CD4-positive, alpha-beta T cell treated with Interleukin-6 for 4 hours (primary cell): ENCODE measurements around the gene URI1.
"Not testable (repeated sequence)": the region's sequence is repeated elsewhere in the genome, so short reads cannot be mapped to it uniquely, and the experiment has no call there.

ENCODE experiments used
- DNase-seq: peaks from one replicate; pipeline ENCODE4 v3.0.0-alpha.2; 2020; ENCODE audit warnings: mixed read lengths

URI1 gene

DNA sequence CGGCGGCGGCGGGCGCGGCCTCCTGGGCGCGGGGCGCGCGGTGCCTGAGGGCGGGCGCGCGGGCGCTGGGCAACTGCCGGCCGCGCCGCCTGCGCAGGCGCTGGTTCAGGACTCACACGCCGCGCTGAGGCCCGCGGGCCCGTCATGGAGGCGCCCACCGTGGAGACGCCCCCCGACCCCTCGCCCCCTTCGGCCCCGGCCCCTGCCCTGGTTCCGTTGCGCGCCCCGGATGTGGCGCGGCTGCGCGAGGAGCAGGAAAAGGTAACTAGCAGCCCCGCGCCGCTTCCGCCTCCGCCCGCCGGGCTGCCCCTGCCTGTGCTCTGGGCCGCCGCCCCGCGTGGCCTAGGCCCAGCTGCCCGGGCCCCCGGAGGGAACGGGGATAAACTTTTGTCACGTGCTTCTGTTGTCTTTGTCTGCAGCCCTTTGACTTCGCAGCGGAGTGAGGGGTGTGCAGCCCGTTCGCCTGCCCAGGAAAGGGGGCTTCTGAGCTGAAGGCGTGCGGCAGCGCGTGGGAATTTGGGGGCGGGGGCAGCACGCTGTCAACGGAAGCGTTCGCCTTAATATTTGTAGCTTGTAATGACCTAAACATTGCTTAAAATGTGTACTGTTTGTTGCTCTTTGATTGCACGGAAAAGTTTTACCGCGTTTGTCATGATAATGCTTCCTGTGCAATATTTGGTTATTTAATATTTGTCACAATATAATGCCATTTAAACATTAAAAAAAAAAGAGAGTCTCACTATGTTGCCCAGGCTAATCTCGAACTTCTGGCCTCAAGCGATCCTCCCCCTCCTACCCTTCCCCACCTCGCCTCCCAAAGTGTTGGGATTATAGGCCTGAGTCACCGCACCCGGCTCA lies 594 bp downstream of the URI1 start:
- DNase-seq = peak; percentile 82

DNA sequence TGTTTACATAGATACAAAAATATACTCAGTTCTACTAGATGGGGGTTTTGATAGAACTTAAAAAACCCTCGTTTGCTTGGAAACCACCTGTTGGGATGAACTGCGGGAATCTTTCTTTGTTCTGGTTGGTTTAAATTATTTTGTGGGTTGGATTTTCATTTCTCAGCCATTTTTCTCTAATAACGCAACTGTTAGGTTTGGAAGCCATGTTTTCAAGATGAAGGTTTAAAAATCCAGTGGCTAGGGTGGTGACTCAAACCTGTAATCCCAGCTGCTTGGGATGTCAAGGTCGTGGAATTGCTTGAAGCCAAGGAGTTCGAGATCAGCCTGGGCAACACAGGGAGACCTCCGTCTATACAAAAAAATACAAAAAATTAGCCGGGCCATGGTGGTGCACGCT lies 1.6 kb downstream of the URI1 start:
- no peak for DNase-seq

DNA sequence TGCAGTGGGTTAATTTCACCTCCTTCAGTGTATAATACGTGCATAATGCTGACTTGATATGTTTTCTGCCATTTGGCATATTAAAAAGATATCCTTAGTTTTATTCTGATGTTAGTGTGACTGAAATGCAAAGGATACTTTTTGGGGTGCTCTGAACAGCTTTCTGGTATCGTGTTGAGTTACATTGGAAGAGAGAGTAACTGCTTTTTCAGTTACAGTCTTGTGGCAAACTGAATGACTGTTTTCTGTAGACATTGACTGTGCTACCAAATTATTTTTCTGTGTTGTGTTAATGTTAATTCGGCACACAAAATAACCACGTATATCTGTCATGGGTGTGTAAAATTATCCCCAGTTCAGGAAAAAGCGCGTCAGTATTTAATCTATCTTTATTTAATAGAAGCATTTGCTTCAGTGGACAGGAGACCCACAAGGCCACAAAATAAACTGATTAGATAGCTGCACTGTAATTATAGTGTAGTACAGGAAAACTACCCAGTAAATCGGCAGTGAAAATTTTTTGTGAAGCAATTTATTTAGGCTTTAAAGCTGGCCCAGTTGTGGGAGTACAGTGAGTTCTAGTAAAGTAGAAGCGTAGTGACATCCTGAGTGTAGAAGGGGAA lies 2.5 kb downstream of the URI1 start:
- DNase-seq = no peak

DNA sequence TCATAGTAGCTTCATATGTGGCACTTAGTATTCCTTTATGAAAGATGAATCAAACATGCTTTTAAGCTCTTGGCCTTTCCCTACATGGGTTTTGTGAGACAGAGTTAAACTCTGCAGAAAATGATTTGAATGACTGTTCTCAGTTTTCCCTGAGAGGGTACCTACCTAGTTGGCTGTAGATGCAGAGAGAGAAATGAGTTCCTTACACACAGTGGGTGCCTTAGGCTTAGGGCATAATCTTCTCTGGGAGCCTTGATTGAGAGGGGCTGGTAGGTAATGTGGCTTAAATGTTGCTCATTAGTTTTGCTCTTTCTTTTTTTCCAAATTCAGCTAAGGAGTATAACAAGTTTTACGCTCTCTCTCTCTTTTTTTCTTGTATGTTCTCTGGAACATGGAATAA lies 3.0 kb downstream of the URI1 start:
- DNase-seq = no peak

DNA sequence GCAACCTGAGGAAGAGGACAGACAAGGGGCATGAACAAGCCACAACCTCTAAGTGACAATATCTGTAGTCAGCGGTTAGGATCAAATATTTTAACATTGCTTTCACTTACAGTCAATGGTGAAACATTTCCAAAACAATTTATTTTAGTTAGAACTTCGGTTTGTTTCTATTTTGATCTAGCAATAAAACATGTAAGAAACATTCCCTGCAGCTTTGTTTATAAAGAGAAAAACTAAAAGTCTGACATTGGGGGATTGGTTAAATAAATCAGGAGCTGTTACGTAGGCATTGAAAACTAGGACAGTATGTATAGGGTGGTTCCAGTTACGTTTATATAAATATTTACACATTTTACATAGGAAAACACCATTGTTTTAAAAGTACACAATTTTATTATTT lies 3.4 kb downstream of the URI1 start:
- DNase-seq = no peak

DNA sequence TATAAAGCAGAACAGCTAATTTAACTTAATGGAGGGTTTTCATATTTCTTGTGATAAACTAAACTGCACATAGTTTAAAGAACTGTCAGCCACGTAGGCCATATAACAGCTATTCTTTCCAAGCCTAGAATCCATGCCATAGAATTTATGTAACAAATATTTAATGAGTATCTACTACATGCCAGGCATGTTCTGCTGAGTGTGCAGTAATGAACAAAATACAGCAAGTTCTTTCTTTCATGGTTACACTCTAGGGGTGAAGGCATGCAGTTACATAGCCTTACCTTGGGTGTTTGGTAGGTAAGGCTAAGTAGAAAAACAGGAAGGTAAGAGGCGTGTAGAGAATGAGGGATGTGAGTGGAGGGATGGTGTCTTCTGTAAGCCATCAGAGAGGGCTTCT lies 4.6 kb downstream of the URI1 start:
- DNase-seq = no peak

DNA sequence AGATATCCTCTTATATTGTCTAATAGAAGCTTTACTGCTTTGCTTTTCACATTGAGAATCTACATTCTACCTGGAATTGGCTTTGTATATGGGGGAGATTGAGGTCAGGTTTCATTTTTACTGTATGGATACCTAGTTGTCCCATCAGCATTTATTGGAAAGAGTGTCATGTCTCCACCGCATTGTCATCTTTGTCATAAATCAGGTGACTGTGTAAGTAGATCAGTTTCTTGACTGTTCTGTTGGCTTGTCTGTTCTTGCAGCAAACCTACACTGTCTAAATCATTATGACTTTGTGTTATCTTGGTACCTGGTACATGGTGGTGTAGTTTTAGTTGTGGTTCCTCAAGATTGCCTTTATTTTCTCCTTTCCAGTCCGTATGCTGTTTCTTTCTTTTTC lies 5.8 kb downstream of the URI1 start:
- DNase-seq = no peak

DNA sequence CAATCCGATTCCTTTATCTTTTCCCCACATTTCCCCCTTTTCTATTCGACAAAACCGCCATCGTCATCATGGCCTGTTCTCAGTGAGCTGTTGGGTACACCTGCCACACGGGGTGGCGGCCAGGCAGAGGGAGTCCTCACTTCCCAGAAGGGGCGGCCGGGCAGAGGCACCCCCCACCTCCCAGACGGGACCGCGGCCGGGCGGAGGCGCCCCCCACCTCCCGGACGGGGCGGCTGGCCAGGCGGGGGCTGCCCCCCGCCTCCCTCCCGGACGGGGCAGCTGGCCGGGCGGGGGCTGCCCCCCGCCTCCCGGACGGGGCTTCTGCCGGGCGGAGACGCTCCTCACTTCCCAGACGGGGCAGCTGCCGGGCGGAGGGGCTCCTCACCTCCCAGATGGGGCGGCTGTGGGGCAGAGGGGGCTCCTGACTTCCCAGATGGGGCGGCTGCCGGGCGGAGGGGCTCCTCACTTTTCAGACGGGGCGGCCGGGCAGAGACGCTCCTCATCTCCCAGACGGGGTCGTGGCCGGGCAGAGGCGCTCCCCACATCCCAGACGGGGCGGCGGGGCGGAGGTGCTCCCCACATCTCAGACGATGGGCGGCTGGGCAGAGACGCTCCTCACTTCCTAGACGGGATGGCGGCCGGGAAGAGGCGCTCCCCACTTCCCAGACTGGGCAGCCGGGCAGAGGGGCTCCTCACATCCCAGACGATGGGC lies 6.9 kb downstream of the URI1 start:
- DNase-seq = not testable (repeated sequence)

DNA sequence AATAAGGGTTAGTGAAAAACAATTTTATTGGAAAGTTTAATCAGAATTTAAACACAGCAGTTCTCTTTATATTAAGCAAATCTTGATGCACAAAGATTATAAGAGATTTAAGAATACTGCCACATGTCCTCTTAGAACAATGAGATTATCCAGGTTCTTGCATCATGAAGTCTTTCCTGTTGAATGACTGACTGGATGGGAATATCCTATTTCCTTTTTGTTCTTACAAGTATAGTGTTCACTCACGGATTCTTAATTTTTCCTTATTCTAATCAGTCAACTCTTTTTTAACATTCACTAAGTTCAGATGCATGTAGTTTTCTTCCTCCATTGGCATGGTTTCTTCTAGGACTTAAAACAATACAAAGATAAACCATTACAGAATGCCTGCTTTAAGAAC lies 10.1 kb downstream of the URI1 start:
- DNase-seq = no peak

DNA sequence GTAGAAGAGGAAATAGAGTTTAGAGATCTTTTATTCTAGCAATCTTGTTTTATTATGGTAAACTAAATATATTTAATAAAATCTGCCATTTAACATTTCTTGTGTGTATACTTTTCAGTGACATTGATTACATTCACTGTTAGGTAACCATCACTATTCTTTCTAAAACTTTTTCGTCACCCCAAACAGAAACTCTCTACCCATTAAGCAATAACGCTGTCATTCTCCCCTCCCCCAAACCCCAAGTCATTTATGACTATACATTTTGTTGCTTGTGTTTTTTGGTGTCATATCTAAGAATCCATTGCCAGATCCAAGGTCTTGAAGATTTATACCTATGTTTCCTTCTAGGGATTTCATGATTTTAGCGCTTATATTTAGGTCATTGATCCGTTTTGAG lies 10.6 kb downstream of the URI1 start:
- no peak for DNase-seq

DNA sequence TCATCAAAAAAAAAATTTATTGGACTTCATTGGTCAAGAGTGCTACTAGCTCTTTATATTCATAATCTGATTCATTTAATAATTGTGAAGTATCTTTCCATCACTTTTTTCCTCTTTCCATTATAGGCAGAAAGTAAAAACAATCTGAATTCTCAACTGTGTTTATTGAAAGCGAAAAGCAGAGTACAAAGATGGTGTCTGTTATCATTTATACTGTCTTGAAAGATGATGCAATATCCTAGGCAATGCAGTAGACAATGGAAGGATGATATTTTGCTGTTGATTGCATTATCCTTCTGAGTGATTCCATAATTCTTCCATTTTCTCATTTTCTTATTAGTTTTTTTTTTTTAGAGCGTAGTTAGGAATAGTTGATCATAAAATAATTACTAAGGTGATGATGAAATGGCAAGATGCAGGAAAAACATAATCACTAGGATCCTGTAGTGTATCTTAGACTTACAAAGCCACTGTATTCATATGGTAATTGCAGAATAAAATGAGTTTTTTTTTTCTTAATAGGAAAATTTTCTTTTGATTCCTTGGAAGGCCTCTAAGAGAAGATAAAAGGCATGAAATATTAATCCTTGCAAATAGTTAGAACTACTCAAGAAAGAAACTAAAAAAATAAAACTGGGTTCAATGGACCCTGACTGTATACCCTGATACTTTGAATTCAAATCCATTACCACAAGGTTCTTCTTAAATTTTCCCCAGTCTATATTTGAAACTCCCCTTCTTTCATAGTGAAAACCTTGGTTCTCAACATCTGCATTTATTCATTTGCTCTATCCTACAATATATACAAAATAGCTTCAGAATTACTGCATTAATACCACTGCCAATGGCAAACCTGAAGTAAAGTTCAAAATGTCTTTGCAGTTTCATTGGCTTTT lies 11.6 kb downstream of the URI1 start:
- no peak for DNase-seq

DNA sequence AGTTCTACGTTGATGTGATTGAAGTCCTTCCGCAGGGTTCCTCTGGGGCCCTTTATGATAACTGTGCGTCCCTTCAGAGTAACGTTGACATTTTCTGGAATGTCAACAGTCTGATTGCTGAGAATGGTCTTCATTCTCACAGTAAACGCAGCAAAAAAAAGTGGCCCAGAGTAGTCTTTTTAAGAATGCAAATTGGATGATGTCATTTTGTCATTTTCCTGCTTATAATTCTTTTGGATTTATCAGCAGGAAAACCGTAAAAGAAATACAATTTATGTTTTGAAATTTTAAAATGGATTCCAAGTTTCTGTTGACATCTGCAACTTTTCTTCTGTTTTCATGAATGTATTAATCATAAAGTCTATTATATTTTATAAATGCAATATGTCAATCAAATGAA lies 14.8 kb downstream of the URI1 start:
- no peak for DNase-seq

DNA sequence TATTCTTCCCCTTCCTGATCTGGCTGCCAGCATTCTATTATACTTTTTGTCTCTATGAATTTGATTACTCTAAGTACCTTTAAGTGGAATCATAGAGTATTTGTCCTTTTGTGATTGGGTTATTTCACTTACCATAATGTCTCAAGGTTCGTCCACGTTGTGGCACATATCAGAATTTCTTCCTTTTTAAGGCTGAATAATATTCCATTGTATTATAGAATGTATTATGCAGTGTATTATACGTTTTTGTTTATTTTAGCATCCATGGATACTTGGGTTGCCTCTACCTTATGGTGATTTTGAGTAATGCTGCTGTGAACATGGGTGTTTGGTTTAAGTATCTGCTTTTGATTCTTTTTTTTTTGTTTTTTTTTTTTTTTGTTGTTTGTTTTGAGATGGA lies 19.3 kb downstream of the URI1 start:
- DNase-seq = no peak

DNA sequence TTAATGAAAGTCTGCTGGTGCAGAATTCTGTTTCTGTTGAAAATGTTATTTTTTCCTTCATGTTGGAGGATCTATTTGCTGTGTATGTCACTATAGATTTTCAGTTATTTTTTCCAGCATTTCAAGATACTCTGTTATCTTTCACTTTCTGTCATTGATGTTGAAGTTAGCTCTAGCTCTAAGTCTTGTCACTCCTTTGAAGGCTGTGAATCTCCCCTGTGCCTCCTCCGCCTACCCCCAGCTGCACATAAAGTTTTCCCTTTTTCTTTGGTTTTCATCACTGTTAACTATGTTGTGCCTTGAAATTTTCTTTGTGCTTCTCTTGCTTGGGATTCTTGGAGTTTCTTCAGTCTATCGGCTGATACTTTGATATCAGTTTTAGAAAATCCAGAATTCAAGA lies 20.8 kb downstream of the URI1 start:
- no peak for DNase-seq

DNA sequence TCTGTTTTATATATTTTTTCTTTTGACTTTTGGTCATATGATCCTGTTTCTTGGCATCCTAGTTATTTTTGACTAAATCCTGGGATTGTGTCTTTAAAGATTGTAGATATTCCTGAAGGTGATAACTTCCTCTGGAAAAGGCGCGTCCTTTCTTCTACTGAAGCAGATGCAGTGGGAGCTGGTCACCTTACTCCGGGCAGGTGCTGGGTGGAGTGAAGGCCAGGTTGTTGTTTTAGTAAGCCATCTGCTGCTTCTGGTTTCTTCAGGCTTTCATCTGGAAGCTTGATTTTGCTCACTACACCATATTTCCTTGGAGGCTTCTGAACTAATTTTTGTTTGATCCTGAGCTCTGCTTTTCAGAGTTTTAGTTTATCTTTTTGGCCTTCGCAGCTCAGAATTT lies 21.5 kb downstream of the URI1 start:
- no peak for DNase-seq

DNA sequence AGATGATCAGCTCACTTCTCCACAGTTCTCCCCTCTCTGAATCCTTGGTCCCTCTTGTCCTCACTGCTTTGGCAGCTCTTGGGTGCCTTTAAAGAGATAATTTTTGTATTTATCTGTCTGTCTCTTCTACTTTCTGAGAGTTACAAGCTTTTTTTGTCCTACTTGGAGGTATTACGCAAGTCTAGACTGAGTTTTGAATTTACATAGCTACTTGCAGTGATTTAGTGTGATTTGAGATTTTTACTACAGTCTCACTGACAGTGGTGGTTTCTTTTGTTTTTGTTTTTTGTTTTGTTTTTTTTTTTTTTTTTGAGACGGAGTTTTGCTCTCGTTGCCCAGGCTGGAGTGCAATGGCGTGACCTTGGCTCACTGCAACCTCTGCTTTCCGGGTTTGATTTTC lies 22.1 kb downstream of the URI1 start:
- no peak for DNase-seq

DNA sequence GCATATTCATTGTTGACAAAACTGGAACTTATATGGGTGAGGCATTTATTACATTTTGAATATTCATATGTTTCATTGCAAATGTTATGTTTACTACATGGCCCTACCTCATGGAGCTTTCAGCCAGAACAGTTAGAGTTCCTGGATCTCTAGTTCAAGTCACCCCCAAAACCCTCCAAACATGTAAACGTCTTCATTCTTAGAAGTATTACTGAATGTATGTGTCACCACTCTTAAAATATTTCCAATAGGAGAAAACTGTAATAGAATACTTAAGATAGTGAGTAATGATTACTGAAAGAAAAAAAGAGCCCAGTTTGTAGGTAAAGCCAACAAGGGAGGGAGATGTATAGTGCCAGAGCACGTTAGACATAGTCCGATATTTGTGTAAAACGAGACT lies 23.5 kb downstream of the URI1 start:
- DNase-seq = no peak

DNA sequence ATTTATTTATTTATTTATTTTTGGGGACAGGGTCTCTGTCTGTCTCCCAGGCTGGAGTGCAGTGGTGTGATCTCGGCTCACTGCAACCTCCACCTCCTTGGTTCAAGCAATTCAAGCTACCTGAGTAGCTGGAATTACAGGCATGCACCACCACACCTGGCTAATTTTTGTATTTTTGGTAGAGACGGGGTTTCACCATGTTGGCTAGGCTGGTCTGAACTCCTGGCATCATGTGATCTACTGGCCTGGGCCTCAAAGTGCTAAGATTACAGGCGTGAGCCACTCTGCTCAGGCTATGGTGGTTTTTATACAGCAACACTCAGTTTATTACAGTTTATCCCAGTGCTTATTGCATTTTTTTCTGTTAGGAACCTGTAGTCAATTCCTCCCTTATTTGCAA lies 24.1 kb downstream of the URI1 start:
- not testable (repeated sequence) for DNase-seq

DNA sequence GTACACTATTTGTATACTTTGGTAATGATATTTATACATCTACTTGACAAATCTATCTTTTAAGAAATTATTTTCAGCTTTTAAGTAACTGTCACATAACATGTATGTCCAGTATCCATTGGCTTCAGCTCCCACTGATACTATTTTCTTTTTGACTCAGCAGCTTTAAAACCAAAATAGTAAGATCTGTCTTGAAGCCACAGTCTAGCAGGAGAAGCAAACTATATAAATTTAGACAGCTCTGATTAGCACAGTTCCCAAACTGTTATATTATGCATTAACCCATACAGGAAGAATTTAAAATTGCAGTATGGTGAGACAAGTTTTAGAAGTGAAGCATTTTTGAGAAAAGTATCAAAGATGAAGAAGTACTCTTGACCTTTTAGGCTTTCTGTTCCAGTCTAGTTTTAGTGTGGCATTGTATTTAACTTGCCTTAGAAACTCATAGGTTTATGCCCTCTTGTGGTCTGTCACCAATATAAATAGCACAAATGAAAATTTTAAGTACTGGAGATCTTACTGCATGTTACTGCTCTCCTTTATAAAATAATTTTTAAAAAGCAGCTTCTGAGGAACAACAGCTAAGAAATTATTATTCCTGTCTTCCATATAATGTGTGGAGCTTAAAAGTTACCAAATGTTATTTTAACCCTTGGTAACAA lies 24.7 kb downstream of the URI1 start:
- DNase-seq = no peak

DNA sequence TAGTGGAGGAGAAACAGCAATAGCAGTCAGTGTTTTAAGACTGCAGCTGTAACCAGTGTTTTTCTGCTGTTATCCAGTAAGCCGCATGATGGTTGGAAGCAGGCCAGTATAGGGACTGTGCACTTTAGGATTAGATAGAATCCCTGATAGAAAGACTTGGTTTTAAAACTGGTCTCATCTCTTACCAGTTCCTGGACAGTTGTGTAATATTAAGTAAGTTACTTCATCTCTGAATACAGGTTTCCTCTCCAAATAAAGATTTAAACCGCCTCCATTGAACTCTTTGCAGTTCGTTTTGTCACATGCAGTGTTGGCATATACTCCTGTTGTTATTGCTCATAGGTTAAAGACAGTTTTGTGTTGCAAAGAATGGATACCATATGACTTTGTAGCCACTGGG lies 25.6 kb downstream of the URI1 start:
- DNase-seq = no peak

DNA sequence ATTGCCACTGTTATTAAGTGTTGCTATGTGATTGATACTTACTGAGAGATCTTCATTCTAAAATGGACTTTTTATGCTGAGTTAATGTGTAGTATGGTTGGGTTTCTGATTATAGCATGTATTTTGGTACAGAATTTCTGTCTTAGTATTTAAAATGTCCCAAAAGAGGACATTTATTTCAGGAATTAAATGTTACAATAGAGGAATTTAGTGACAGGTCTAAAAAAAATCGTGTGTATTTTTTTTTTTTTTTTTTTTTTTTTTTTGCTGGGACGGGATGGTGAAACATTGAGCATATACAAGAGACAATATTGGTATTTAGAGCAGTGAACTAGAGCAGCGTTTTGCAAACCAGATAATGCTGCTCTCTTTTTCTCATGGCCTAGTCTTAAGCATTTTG lies 27.9 kb downstream of the URI1 start:
- no peak for DNase-seq

DNA sequence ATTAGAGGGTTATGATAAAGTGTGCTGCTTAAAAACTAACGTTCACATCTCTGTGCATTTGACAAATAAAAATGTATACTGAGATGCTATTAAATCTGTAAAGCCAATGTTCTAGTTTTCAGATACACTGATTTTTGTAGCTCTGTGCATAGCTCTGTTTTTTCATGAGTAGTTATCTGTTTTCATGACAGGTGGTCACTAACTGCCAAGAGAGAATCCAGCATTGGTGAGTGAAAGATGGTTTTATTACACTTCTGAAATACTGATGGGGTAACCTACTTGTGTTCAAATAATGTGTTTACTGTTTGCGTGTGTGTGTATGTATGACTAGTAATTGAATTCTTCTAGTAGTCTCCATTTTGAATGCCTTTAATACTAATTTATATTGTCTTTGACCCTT lies 29.0 kb downstream of the URI1 start:
- DNase-seq = no peak

DNA sequence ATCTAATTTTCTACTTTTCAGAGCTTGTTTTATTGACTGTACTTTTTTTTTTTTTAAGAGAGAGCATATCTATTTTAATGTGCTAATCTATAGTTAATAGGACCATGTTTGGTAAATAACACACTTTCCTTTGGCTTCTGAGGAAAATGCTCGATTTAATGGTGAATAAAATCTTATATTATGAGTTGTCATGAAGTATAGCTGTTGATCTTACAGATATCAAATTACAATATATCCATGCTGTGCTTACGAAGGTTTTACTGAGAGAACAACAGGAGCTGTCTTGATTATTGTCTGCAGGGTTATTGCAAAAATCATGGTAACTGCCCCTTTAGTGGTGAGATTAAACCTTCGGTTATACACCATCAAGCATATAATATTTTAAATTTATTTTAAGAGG lies 29.6 kb downstream of the URI1 start:
- DNase-seq = no peak
